Measurements from ENCODE around the gene BTNL2.
"Not testable (repeated sequence)": the region's sequence is repeated elsewhere in the genome, so short reads cannot be mapped to it uniquely, and the experiment has no call there.

Gene BTNL2

DNA sequence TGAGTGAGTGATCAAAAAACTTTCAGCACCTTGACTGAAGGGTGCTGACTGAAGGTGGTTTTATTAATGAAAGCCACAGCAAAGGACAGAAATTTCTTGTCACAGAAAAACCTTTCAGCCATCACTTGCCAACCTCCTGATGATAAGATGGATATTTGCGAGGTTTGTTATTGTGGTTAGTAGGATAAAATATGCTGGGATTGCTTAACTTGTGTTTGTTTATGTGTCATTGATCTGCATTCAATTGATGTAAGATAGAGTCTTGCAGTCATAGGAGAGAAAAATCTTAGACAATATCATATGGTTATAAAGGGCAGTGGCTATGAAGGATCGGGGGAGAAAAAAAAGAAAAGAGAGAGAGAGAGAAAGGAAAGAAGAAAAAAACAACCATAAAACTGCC is 36.5 kb downstream of the BTNL2 start:
- H3K27ac ChIP-seq (replicated peaks): no peak overlapping the region
- H3K27me3 ChIP-seq (ENCODE audit: insufficient read depth, poor library complexity, severe bottlenecking): peaks cover 6% of the 10 kb centered on the region
- DNase-seq (ENCODE audit: low read depth in 1 of 2, low spot score in 1 of 2): no peak
- TF ChIP-seq, protein P1, sequence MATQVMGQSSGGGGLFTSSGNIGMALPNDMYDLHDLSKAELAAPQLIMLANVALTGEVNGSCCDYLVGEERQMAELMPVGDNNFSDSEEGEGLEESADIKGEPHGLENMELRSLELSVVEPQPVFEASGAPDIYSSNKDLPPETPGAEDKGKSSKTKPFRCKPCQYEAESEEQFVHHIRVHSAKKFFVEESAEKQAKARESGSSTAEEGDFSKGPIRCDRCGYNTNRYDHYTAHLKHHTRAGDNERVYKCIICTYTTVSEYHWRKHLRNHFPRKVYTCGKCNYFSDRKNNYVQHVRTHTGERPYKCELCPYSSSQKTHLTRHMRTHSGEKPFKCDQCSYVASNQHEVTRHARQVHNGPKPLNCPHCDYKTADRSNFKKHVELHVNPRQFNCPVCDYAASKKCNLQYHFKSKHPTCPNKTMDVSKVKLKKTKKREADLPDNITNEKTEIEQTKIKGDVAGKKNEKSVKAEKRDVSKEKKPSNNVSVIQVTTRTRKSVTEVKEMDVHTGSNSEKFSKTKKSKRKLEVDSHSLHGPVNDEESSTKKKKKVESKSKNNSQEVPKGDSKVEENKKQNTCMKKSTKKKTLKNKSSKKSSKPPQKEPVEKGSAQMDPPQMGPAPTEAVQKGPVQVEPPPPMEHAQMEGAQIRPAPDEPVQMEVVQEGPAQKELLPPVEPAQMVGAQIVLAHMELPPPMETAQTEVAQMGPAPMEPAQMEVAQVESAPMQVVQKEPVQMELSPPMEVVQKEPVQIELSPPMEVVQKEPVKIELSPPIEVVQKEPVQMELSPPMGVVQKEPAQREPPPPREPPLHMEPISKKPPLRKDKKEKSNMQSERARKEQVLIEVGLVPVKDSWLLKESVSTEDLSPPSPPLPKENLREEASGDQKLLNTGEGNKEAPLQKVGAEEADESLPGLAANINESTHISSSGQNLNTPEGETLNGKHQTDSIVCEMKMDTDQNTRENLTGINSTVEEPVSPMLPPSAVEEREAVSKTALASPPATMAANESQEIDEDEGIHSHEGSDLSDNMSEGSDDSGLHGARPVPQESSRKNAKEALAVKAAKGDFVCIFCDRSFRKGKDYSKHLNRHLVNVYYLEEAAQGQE (IDR thresholded peaks at IDR 0.05; ENCODE audit: insufficient replicate concordance, low read depth): no peak
- TF ChIP-seq SPI1 (IDR thresholded peaks at IDR 0.05; ENCODE audit: borderline replicate concordance, low read depth) (no peak), POLR2AphosphoS5 (IDR thresholded peaks at IDR 0.05; ENCODE audit: low read depth) (no peak), GABPA (IDR thresholded peaks at IDR 0.05; ENCODE audit: low read depth) (no peak)
- TF ChIP-seq, protein P2, sequence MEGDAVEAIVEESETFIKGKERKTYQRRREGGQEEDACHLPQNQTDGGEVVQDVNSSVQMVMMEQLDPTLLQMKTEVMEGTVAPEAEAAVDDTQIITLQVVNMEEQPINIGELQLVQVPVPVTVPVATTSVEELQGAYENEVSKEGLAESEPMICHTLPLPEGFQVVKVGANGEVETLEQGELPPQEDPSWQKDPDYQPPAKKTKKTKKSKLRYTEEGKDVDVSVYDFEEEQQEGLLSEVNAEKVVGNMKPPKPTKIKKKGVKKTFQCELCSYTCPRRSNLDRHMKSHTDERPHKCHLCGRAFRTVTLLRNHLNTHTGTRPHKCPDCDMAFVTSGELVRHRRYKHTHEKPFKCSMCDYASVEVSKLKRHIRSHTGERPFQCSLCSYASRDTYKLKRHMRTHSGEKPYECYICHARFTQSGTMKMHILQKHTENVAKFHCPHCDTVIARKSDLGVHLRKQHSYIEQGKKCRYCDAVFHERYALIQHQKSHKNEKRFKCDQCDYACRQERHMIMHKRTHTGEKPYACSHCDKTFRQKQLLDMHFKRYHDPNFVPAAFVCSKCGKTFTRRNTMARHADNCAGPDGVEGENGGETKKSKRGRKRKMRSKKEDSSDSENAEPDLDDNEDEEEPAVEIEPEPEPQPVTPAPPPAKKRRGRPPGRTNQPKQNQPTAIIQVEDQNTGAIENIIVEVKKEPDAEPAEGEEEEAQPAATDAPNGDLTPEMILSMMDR (IDR thresholded peaks at IDR 0.05; ENCODE audit: insufficient read depth, low read length): no peak
- no peak overlapping the region for H3K4me3 ChIP-seq (replicated peaks; ENCODE audit: insufficient read depth, low read length)

DNA sequence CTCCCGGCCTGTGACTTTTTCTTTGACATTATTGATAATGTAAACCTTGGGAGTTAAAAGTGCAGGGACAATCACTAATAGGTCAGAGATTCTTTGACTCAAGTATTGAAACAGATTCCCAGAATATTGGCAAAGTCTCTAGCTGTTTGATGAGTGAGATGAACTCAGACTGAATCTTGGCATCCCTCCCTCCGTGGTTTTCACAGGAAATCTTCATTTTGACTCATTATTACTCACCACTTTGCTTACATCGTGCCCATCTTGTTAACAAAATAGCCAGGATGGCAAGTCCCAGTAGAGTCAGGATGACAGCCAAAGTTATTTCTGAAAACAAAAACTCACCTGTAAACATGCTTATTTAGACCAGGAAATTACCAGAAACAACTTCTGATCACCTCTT is 37.3 kb downstream of the BTNL2 start:
- no peak overlapping the region for H3K4me3 ChIP-seq (replicated peaks; ENCODE audit: insufficient read depth, low read length)
- H3K27me3 ChIP-seq (ENCODE audit: insufficient read depth, poor library complexity, severe bottlenecking): peaks cover 6% of the 10 kb centered on the region
- DNase-seq (ENCODE audit: low read depth in 1 of 2, low spot score in 1 of 2): no peak
- no peak overlapping the region for H3K27ac ChIP-seq (replicated peaks)
- TF ChIP-seq SPI1 (IDR thresholded peaks at IDR 0.05; ENCODE audit: borderline replicate concordance, low read depth) (no peak), GABPA (IDR thresholded peaks at IDR 0.05; ENCODE audit: low read depth) (no peak), POLR2AphosphoS5 (IDR thresholded peaks at IDR 0.05; ENCODE audit: low read depth) (no peak)
- TF ChIP-seq, protein P1 (IDR thresholded peaks at IDR 0.05; ENCODE audit: insufficient replicate concordance, low read depth): no peak
- TF ChIP-seq, protein P2 (IDR thresholded peaks at IDR 0.05; ENCODE audit: insufficient read depth, low read length): no peak

DNA sequence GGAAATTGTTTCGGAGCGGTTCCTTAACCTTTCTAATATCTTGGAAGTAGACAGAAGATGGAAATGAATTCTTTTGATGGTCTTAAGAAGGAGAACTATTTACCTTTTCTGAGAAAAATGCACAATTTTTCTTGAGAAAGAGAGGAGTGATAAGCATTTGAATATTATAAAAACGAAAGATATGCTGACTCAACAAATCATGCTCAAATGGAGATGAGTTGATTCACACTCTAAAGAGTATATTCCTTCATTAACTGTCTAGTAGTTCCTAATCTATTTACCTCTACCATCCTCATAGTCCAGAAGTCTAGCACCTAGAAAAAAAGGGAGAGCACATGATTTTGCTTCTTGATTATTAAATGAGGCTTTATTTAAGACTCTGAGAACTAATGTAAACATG is 39.3 kb downstream of the BTNL2 start:
- no peak overlapping the region for H3K4me3 ChIP-seq (replicated peaks; ENCODE audit: insufficient read depth, low read length)
- DNase-seq (ENCODE audit: low read depth in 1 of 2, low spot score in 1 of 2): no peak
- TF ChIP-seq POLR2AphosphoS5 (IDR thresholded peaks at IDR 0.05; ENCODE audit: low read depth) (no peak), GABPA (IDR thresholded peaks at IDR 0.05; ENCODE audit: low read depth) (no peak), SPI1 (IDR thresholded peaks at IDR 0.05; ENCODE audit: borderline replicate concordance, low read depth) (no peak)
- TF ChIP-seq, protein P2 (IDR thresholded peaks at IDR 0.05; ENCODE audit: insufficient read depth, low read length): no peak
- TF ChIP-seq, protein P1 (IDR thresholded peaks at IDR 0.05; ENCODE audit: insufficient replicate concordance, low read depth): no peak
- peaks cover 4% of the 10 kb centered on the region for H3K27me3 ChIP-seq (ENCODE audit: insufficient read depth, poor library complexity, severe bottlenecking)
- H3K27ac ChIP-seq (replicated peaks): no peak overlapping the region

DNA sequence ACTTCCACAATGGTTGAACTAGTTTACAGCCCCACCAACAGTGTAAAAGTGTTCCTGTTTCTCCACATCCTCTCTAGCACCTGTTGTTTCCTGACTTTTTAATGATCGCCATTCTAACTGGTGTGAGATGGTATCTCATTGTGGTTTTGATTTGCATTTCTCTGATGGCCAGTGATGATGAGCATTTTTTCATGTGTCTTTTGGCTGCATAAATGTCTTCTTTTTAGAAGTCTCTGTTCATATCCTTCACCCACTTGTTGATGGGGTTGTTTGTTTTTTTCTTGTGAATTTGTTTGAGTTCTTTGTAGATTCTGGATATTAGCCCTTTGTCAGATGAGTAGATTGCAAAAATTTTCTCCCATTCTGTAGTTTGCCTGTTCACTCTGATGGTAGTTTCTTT is 47.8 kb downstream of the BTNL2 start:
- H3K27ac ChIP-seq (replicated peaks); DNase-seq (ENCODE audit: low read depth in 1 of 2, low spot score in 1 of 2); H3K4me3 ChIP-seq (replicated peaks; ENCODE audit: insufficient read depth, low read length); H3K27me3 ChIP-seq (ENCODE audit: insufficient read depth, poor library complexity, severe bottlenecking): not testable (repeated sequence)

DNA sequence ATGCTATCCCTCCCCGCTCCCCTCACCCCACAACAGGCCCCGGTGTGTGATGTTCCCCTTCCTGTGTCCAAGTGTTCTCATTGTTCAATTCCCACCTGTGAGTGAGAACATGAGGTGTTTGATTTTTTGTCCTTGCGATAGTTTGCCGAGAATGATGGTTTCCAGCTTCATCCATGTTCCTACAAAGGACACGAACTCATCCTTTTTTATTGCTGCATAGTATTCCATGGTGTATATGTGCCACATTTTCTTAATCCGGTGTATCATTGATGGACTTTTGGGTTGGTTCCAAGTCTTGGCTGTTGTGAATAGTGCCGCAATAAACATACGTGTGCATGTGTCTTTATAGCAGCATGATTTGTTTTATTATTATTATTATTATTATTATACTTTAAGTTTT is 48.4 kb downstream of the BTNL2 start:
- H3K27ac ChIP-seq (replicated peaks); DNase-seq (ENCODE audit: low read depth in 1 of 2, low spot score in 1 of 2); H3K4me3 ChIP-seq (replicated peaks; ENCODE audit: insufficient read depth, low read length); H3K27me3 ChIP-seq (ENCODE audit: insufficient read depth, poor library complexity, severe bottlenecking): not testable (repeated sequence)
